HEK293 (cell line): ENCODE results near the gene TRAP1.

ENCODE experiments used
- CTCF ChIA-PET: fragments of 350-600 bp; formaldehyde crosslinking; extraction: SDS; loops from one replicate; lab custom pipeline; 2021; ENCODE audit warnings: antibody characterized with exemption; lab: Yijun Ruan, JAX
- POLR2A ChIA-PET: fragments of 300-600 bp; formaldehyde crosslinking; extraction: SDS; loops from one replicate; lab custom pipeline; 2020; ENCODE audit warnings: antibody characterized with exemption, inconsistent platforms; lab: Yijun Ruan, JAX
- H3K27ac ChIP-seq: fragments of 200-500 bp; sonication (Bioruptor generic); 2 replicates; pipeline ENCODE4 v1.5.1; 2014; ENCODE audit warnings: low read depth, low read length, control low read depth, inconsistent platforms; ENCODE audit errors: extremely low read depth
- H3K36me3 ChIP-seq, 2 experiments: fragments of 200-500 bp in 1 of 2; sonication (Bioruptor generic) in 1 of 2; 1 replicate in 1 of 2; 2 replicates in 1 of 2; pipeline ENCODE4 v1.5.1; 2014 to 2017; ENCODE audit warnings: inconsistent platforms in 2 of 2, low read length in 2 of 2; ENCODE audit not compliant: control insufficient read depth in 2 of 2, insufficient read depth in 1 of 2
- H3K4me1 ChIP-seq: fragments of 200-500 bp; sonication (Bioruptor generic); 2 replicates; pipeline ENCODE4 v1.5.1; 2014; ENCODE audit warnings: mild to moderate bottlenecking, low read length, inconsistent platforms; ENCODE audit not compliant: control insufficient read depth, insufficient read depth
- H3K4me3 ChIP-seq: 2 replicates; pipeline ENCODE4 v1.5.1; 2011; ENCODE audit warnings: low read depth, mild to moderate bottlenecking, control low read depth, low read length, moderate library complexity
- H3K9me3 ChIP-seq: fragments of 200-500 bp; sonication (Bioruptor generic); 2 replicates; pipeline ENCODE4 v1.5.1; 2014; ENCODE audit warnings: low read depth, low read length, inconsistent platforms; ENCODE audit not compliant: control insufficient read depth, insufficient read depth
- BCL11B ChIP-seq: fragments of 450-650 bp; formaldehyde crosslinking; IDR thresholded peaks from 2 replicates; pipeline ENCODE4 v1.5.1; 2016; ENCODE audit warnings: low read depth, missing biosample characterization, missing genetic modification characterization
- FEZF1 ChIP-seq: fragments of 450-650 bp; formaldehyde crosslinking; IDR thresholded peaks from 2 replicates; pipeline ENCODE4 v1.5.1; 2016; ENCODE audit warnings: missing biosample characterization, missing genetic modification characterization
- GFI1B ChIP-seq: fragments of 450-650 bp; formaldehyde crosslinking; IDR thresholded peaks from 2 replicates; pipeline ENCODE4 v1.5.1; 2016; ENCODE audit warnings: missing biosample characterization, missing genetic modification characterization
- KLF10 ChIP-seq: fragments of 450-650 bp; IDR thresholded peaks from 2 replicates; pipeline ENCODE4 v1.5.1; 2018; ENCODE audit warnings: missing biosample characterization, mild to moderate bottlenecking, missing genetic modification characterization
- KLF9 ChIP-seq: fragments of 450-650 bp; formaldehyde crosslinking; IDR thresholded peaks from 2 replicates; pipeline ENCODE4 v1.5.1; 2016; ENCODE audit warnings: missing biosample characterization, missing genetic modification characterization, low read depth
- MEIS1 ChIP-seq: sonication (generic); formaldehyde crosslinking; IDR thresholded peaks from 2 replicates; pipeline ENCODE4 v1.8.1; 2022; ENCODE audit warnings: missing genetic modification reagents, mild to moderate bottlenecking, borderline replicate concordance
- SCRT2 ChIP-seq: fragments of 450-650 bp; formaldehyde crosslinking; IDR thresholded peaks from 2 replicates; pipeline ENCODE4 v1.5.1; 2016; ENCODE audit warnings: missing biosample characterization, missing genetic modification characterization
- ZBTB1 ChIP-seq: fragments of 450-650 bp; formaldehyde crosslinking; IDR thresholded peaks from 2 replicates; pipeline ENCODE4 v1.5.1; 2016; ENCODE audit warnings: missing biosample characterization, missing genetic modification characterization
- ZFP41 ChIP-seq: fragments of 450-650 bp; formaldehyde crosslinking; IDR thresholded peaks from 2 replicates; pipeline ENCODE4 v1.5.1; 2016; ENCODE audit warnings: missing biosample characterization, missing genetic modification characterization, borderline replicate concordance
- ZNF146 ChIP-seq: fragments of 450-650 bp; formaldehyde crosslinking; IDR thresholded peaks from 2 replicates; pipeline ENCODE4 v1.5.1; 2016; ENCODE audit warnings: missing biosample characterization, missing genetic modification characterization
- ZNF335 ChIP-seq: fragments of 450-650 bp; formaldehyde crosslinking; conservative IDR thresholded peaks from 2 replicates; pipeline ENCODE4 v1.5.1; 2016; ENCODE audit warnings: missing biosample characterization, missing genetic modification characterization
- ZNF350 ChIP-seq: fragments of 450-650 bp; formaldehyde crosslinking; IDR thresholded peaks from 2 replicates; pipeline ENCODE4 v1.5.0; 2017; ENCODE audit warnings: missing biosample characterization, mild to moderate bottlenecking, missing genetic modification characterization
- ZNF391 ChIP-seq: fragments of 450-650 bp; formaldehyde crosslinking; IDR thresholded peaks from 2 replicates; pipeline ENCODE4 v1.5.1; 2016; ENCODE audit warnings: low read depth, missing biosample characterization, missing genetic modification characterization, borderline replicate concordance
- ZNF621 ChIP-seq: fragments of 450-650 bp; formaldehyde crosslinking; IDR thresholded peaks from 2 replicates; pipeline ENCODE4 v1.5.1; 2017; ENCODE audit warnings: missing biosample characterization, missing genetic modification characterization
- ZNF837 ChIP-seq: fragments of 450-650 bp; formaldehyde crosslinking; IDR thresholded peaks from 2 replicates; pipeline ENCODE4 v1.5.1; 2016; ENCODE audit warnings: missing biosample characterization, missing genetic modification characterization
- TF ChIP-seq, protein P1 (sequence below): fragments of 450-650 bp; formaldehyde crosslinking; IDR thresholded peaks from 2 replicates; pipeline ENCODE4 v1.5.1; 2016; ENCODE audit warnings: missing biosample characterization, missing genetic modification characterization
- TF ChIP-seq, protein P2 (sequence below): fragments of 450-650 bp; formaldehyde crosslinking; IDR thresholded peaks from 2 replicates; pipeline ENCODE4 v1.5.1; 2016; ENCODE audit warnings: missing biosample characterization, missing genetic modification characterization
- TF ChIP-seq, protein P3 (sequence below): IDR thresholded peaks from 2 replicates; pipeline ENCODE4 v1.6.1; 2011; ENCODE audit warnings: mild to moderate bottlenecking, low read depth, low read length, borderline replicate concordance
- TF ChIP-seq, protein P4 (sequence below): fragments of 450-650 bp; formaldehyde crosslinking; IDR thresholded peaks from 2 replicates; pipeline ENCODE4 v1.5.1; 2017; ENCODE audit warnings: missing biosample characterization, missing genetic modification characterization
- TF ChIP-seq, protein P5 (sequence below): fragments of 450-650 bp; formaldehyde crosslinking; IDR thresholded peaks from 2 replicates; pipeline ENCODE4 v1.5.1; 2016; ENCODE audit warnings: missing biosample characterization, missing genetic modification characterization

Gene TRAP1

DNA sequence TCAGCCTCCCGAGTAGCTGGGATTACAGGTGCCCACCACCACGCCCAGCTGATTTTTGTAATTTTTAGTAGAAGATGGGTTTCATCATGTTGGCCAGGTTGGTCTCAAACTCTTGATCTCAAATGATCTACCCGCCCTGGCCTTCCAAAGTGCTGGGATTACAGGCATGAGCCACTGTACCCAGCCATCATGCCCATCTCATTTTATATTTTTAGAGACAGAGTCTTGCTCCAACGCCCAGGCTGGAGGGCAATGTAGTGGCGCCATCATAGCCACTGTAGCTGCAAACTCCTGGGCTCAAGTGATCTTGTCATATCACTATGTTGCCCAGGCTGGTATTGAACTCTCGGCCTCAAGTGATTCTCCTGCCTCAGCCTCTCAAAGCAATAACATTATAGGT, 43.2 kb upstream of the TRAP1 start:
- H3K9me3 ChIP-seq = no peaks in the 10 kb centered on the region
- H3K27ac ChIP-seq = no peak overlapping the region
- no peaks in the 10 kb centered on the region for H3K4me1 ChIP-seq
- CTCF ChIA-PET = no interaction called here
- H3K36me3 ChIP-seq = peaks cover 18 to 85% of the 10 kb centered on the region in 2 experiments
- H3K4me3 ChIP-seq = no peak overlapping the region
- POLR2A ChIA-PET = interaction anchor here (0.7 kb wide), 1 partner anchor 976 kb away, joined by 4 read pairs; no protein-coding TSS in a partner anchor
- TF ChIP-seq, protein P1, sequence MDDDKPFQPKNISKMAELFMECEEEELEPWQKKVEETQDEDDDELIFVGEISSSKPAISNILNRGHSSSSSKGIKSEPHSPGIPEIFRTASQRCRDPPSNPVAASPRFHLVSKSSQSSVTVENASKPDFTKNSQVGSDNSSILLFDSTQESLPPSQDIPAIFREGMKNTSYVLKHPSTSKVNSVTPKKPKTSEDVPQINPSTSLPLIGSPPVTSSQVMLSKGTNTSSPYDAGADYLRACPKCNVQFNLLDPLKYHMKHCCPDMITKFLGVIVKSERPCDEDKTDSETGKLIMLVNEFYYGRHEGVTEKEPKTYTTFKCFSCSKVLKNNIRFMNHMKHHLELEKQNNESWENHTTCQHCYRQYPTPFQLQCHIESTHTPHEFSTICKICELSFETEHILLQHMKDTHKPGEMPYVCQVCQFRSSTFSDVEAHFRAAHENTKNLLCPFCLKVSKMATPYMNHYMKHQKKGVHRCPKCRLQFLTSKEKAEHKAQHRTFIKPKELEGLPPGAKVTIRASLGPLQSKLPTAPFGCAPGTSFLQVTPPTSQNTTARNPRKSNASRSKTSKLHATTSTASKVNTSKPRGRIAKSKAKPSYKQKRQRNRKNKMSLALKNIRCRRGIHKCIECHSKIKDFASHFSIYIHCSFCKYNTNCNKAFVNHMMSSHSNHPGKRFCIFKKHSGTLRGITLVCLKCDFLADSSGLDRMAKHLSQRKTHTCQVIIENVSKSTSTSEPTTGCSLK (tag by site-specific recombination) = no peak
- no peak for TF ChIP-seq FEZF1 (tag by site-specific recombination)
- no peak for TF ChIP-seq ZBTB1
- no peak for TF ChIP-seq MEIS1 (CRISPR knock-in tag)
- TF ChIP-seq, protein P2, sequence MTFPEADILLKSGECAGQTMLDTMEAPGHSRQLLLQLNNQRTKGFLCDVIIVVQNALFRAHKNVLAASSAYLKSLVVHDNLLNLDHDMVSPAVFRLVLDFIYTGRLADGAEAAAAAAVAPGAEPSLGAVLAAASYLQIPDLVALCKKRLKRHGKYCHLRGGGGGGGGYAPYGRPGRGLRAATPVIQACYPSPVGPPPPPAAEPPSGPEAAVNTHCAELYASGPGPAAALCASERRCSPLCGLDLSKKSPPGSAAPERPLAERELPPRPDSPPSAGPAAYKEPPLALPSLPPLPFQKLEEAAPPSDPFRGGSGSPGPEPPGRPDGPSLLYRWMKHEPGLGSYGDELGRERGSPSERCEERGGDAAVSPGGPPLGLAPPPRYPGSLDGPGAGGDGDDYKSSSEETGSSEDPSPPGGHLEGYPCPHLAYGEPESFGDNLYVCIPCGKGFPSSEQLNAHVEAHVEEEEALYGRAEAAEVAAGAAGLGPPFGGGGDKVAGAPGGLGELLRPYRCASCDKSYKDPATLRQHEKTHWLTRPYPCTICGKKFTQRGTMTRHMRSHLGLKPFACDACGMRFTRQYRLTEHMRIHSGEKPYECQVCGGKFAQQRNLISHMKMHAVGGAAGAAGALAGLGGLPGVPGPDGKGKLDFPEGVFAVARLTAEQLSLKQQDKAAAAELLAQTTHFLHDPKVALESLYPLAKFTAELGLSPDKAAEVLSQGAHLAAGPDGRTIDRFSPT (tag by site-specific recombination) = no peak
- no peak for TF ChIP-seq KLF9
- TF ChIP-seq ZNF837 (tag by site-specific recombination) = no peak
- no peak for TF ChIP-seq KLF10 (tag by site-specific recombination)
- TF ChIP-seq, protein P3, sequence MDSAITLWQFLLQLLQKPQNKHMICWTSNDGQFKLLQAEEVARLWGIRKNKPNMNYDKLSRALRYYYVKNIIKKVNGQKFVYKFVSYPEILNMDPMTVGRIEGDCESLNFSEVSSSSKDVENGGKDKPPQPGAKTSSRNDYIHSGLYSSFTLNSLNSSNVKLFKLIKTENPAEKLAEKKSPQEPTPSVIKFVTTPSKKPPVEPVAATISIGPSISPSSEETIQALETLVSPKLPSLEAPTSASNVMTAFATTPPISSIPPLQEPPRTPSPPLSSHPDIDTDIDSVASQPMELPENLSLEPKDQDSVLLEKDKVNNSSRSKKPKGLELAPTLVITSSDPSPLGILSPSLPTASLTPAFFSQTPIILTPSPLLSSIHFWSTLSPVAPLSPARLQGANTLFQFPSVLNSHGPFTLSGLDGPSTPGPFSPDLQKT = no peak
- no peak for TF ChIP-seq ZFP41
- TF ChIP-seq, protein P4, sequence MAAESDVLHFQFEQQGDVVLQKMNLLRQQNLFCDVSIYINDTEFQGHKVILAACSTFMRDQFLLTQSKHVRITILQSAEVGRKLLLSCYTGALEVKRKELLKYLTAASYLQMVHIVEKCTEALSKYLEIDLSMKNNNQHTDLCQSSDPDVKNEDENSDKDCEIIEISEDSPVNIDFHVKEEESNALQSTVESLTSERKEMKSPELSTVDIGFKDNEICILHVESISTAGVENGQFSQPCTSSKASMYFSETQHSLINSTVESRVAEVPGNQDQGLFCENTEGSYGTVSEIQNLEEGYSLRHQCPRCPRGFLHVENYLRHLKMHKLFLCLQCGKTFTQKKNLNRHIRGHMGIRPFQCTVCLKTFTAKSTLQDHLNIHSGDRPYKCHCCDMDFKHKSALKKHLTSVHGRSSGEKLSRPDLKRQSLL (tag by site-specific recombination) = no peak
- no peak for TF ChIP-seq ZNF621 (tag by site-specific recombination)
- no peak for TF ChIP-seq GFI1B
- TF ChIP-seq, all 188 proteins: peak for 0

DNA sequence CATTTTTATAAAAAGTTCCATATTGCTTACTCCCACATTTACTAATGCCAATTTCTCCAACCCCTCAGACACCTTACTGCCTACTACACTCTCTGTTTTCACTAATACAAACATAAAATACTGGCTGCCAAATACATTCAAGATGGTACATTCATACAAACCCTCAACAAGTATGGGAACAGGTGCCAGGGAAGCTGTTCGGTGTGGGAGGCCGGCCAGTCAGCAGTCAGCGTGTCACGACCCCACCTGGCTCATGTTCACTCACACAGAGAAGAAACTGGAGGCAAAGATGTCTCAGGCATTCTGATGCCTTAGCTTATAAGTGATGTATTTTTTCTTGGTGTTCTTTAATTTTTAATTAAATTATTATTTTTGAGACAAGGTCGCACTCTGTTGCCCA, 42.4 kb upstream of the TRAP1 start:
- POLR2A ChIA-PET = no interaction called here
- Histone ChIP-seq H3K36me3 (peaks cover 13 to 85% of the 10 kb centered on the region in 2 experiments), H3K27ac (no peak overlapping the region), H3K4me1 (no peaks in the 10 kb centered on the region), H3K9me3 (no peaks in the 10 kb centered on the region), H3K4me3 (no peak overlapping the region)
- no peak for TF ChIP-seq ZNF146
- TF ChIP-seq ZNF391 (tag by site-specific recombination) = no peak
- peak; percentile 43; the same call in 1 of the 2 replicates for TF ChIP-seq SCRT2
- TF ChIP-seq ZNF350 (tag by site-specific recombination) = no peak
- no peak for TF ChIP-seq ZNF335 (tag by site-specific recombination)
- TF ChIP-seq, protein P5, sequence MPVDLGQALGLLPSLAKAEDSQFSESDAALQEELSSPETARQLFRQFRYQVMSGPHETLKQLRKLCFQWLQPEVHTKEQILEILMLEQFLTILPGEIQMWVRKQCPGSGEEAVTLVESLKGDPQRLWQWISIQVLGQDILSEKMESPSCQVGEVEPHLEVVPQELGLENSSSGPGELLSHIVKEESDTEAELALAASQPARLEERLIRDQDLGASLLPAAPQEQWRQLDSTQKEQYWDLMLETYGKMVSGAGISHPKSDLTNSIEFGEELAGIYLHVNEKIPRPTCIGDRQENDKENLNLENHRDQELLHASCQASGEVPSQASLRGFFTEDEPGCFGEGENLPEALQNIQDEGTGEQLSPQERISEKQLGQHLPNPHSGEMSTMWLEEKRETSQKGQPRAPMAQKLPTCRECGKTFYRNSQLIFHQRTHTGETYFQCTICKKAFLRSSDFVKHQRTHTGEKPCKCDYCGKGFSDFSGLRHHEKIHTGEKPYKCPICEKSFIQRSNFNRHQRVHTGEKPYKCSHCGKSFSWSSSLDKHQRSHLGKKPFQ (tag by site-specific recombination) = no peak
- no peak for TF ChIP-seq BCL11B (tag by site-specific recombination)
- CTCF ChIA-PET = no interaction called here
